Stomach smooth muscle (tissue), 2 donors: ENCODE results near the gene AMZ1.
"Not testable (repeated sequence)": the region's sequence is repeated elsewhere in the genome, so short reads cannot be mapped to it uniquely, and the experiment has no call there.

ENCODE experiments used
- H3K27ac ChIP-seq: one replicate; pipeline ENCODE4 v1.7.0; 2013; ENCODE audit warnings: mild to moderate bottlenecking, low read length, inconsistent platforms
- H3K27me3 ChIP-seq, 2 donors: one replicate each; pipeline ENCODE4 v1.7.0; 2013; ENCODE audit warnings: low read length in 2 of 2; ENCODE audit not compliant: insufficient read depth in 2 of 2, control insufficient read depth in 1 of 2
- H3K36me3 ChIP-seq, 2 donors: one replicate each; pipeline ENCODE4 v1.7.0; 2013; ENCODE audit warnings: low read length in 2 of 2; ENCODE audit not compliant: control insufficient read depth in 2 of 2, insufficient read depth in 2 of 2
- H3K4me1 ChIP-seq: one replicate; pipeline ENCODE4 v1.7.0; 2013; ENCODE audit warnings: low read length; ENCODE audit not compliant: control insufficient read depth, insufficient read depth
- H3K4me3 ChIP-seq, 2 donors: one replicate each; pipeline ENCODE4 v1.7.0; 2013; ENCODE audit warnings: low read length in 2 of 2
- H3K9ac ChIP-seq, 2 donors: one replicate each; pipeline ENCODE4 v1.7.0; 2013; ENCODE audit warnings: low read length in 2 of 2, mild to moderate bottlenecking in 1 of 2
- H3K9me3 ChIP-seq, 2 donors: one replicate each; pipeline ENCODE4 v1.7.0; 2013; ENCODE audit warnings: low read length in 2 of 2; ENCODE audit not compliant: control insufficient read depth in 2 of 2
- donor health status: healthy.
- donor health status: Pancreatic carcinoma.

Gene AMZ1

DNA sequence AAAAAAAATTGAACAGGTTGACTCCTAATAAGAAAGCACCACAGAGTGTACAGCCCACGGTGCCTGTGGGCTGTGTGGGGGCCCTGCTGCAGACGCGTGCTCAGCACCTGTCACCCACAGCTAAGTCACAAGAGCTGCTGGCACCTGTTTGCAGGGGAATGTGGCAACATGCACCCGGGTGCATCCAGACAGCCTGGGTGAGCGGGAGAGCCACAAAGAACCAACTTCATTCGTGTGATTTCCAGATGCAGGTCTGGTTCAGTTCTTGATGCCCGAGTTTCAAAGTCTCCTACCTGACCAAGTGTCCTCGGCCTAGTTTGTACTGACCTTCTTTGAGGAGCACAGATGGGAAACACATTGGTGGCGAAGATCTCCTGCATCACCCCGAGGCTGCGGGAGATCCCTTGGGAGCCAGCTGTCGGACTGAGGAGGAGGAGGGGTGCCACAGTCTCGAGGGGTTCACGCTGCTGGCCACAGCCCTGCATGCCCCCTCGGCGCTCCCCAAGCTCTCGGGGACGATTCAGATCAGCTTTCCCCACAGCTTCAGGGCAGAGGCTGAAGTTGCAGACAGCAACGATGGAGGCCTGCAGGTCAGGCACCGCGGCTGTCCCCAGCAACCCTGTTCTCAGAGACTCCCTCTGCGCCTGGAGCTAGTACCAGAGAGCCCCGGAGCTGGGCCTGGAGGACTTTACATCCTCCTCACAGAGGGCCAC, 35.3 kb downstream of the AMZ1 start:
- no peak overlapping the region for H3K4me3 ChIP-seq
- H3K9me3 ChIP-seq = no peaks in the 10 kb centered on the region
- H3K36me3 ChIP-seq = peaks cover 9 to 19% of the 10 kb centered on the region in 2 donors
- peaks cover 2% of the 10 kb centered on the region for H3K4me1 ChIP-seq
- H3K27ac ChIP-seq = no peak overlapping the region
- H3K27me3 ChIP-seq = no peaks in the 10 kb centered on the region
- H3K9ac ChIP-seq = no peak overlapping the region

DNA sequence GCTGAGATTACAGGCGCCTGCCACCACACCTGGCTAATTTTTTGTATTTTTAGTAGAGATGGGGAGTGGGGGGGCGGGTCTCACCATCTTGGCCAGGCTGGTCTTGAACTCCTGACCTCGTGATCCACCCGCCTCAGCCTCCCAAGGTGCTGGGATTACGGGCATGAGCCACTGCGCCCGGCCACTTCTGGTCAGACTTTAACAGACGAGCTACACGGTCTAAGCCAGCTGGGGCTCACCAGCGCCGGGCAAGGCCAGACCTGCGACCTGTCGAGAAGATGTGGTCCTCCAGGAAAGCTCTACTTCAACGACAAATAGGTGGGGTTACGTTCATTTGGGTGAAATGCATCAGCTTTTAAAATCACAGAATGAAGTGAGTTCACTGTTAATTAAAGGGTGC, 36.0 kb downstream of the AMZ1 start:
- H3K27me3 ChIP-seq, H3K27ac ChIP-seq, H3K4me1 ChIP-seq, H3K9ac ChIP-seq, H3K9me3 ChIP-seq, H3K4me3 ChIP-seq: not testable (repeated sequence)
- H3K36me3 ChIP-seq = peaks cover 9 to 19% of the 10 kb centered on the region in 2 donors

DNA sequence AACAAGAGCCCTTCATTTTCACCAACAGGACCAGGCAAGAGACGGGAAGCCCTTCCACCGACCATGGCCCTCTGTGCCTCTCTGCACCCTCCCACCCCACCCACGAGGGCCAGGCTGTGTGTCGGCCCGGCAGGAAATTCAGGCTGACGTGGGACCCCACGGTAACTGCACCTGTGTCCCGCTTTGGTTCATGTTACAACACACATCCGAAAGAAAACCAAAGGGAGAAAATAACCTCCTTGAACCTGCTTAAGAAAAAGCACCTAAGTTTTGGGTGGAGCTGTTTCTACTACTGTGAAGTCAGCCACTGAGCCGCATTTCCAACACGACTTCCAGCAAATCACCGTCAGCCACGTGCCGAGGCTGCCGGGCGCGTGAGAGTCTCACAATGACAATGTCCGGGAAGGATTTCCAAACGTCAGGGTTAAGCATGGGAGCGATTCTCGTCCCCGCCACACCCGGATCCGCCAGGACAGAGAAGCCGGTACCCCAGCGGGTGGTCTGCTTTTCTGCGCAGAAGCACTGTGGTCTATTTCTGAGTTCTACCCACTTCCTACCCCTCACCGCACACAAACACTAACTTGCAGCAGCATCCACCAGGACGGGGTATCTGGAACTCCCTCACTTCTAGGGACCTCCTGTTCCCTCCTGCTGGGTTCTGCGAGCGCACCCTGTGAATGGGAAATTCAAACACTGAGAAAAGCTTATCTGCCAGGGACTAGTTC, 36.6 kb downstream of the AMZ1 start:
- H3K9me3 ChIP-seq = no peaks in the 10 kb centered on the region
- no peak overlapping the region for H3K9ac ChIP-seq

DNA sequence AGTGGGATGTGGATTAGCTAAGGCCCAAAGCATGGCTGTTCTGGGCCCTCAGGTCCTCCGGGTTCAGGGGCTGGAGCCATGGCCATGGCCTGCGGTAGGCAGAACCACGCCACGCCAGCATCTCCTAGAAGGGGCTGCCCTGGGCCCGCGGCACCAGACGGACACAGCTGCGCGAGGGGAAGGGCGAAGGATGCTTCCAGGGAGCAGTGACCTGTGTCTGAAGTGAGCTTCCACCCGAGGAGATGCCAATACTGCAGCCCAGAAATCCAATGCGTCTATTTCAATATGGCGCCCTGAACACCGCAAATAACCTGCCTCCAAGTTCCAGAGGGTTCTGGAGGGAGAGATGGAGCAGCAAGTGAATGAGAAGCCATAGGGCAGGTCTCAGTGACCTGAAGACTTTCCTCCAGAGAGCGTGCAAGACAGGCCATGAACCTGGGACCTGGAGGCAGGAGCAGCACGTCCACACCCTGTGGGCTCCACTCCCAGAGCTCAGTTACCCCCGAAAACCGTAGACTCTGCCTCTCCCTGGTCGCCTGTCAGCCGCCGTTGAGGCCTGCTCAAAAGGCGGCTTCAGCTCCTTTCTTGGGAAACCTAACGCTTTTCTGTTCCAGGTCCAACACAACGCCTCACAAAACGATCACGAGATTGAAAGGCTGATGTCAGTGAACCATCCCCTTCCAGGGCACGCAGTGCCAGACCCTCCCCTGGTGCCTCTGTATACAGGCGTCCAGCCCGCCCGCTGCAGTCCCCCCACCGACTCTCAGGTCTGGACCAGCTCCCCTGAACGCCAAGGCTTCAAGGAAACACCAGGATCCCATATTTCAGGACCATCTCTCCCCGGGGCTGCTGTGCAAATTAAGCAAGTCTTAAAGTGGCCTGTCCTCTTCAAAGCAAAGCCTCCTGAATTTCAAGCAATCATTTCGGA, 37.4 kb downstream of the AMZ1 start:
- Histone ChIP-seq H3K36me3 (peaks cover 9 to 17% of the 10 kb centered on the region in 2 donors), H3K9me3 (no peaks in the 10 kb centered on the region), H3K4me3 (no peak overlapping the region), H3K27me3 (no peaks in the 10 kb centered on the region), H3K4me1 (peaks cover 21% of the 10 kb centered on the region), H3K27ac (no peak overlapping the region), H3K9ac (no peak overlapping the region)

More for the DNA sequence above, 36.6 kb downstream of the AMZ1 start:
- Histone ChIP-seq H3K4me3 (no peak overlapping the region), H3K4me1 (peaks cover 13% of the 10 kb centered on the region), H3K36me3 (peaks cover 9 to 19% of the 10 kb centered on the region in 2 donors), H3K27ac (no peak overlapping the region), H3K27me3 (no peaks in the 10 kb centered on the region)

DNA sequence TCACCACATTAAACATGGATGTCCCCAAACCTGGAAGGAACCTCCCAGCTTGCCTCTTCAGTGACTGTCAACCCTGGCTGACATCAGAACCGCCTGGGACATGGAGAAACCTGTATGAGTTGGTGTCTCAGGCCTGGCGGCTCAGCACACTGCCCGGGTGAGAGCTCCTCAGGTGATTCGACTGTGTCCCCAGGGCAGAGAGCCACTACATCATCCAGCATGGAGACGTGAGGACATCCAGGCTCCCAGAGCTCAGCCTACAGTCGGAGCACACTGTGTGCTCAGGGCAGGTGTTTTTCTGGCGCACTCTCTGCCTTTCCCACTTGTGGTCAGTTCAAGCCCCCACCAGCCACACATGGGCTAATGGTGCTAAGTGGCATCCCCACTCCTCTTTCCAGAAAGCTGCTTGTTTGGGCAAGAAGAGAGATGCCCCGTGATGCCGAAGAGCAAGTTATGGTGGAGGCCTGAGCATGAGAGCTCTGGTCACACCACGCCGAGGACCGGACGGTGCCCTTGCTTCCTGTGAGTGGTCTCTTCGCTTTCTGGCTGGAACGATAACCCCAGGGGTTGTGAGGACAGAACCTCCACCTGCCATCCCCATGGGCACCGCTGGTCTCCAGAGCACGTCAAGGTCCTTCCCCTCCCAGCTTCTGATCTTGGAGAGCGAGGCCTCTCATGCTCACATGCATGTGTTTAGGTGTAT, 38.5 kb downstream of the AMZ1 start:
- Histone ChIP-seq H3K36me3 (peaks cover 9 to 16% of the 10 kb centered on the region in 2 donors), H3K4me1 (peaks cover 25% of the 10 kb centered on the region), H3K27me3 (no peaks in the 10 kb centered on the region), H3K4me3 (no peak overlapping the region), H3K27ac (no peak overlapping the region), H3K9ac (no peak overlapping the region), H3K9me3 (no peaks in the 10 kb centered on the region)

DNA sequence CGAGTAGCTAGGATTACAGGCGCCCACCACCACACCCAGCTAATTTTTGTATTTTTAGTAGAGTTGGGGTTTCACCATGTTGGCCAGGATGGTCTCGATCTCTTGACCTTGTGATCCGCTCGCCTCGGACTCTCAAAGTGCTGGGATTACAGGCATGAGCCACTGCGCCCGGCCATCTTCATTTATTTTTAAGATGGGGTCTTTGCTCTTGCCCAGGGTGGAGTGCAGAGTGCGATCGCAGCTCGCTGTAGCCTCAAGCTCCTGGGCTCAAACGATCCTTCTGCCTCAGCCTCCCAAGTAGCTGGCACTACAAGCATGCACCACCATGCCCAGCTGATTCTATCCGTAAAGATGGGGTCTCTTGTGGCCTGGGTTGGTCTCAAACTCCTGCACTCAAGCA, 39.2 kb downstream of the AMZ1 start:
- not testable (repeated sequence) for H3K9me3 ChIP-seq, H3K4me3 ChIP-seq, H3K27ac ChIP-seq, H3K27me3 ChIP-seq, H3K9ac ChIP-seq
- peaks cover 9 to 16% of the 10 kb centered on the region in 2 donors for H3K36me3 ChIP-seq
- H3K4me1 ChIP-seq = peaks cover 25% of the 10 kb centered on the region

DNA sequence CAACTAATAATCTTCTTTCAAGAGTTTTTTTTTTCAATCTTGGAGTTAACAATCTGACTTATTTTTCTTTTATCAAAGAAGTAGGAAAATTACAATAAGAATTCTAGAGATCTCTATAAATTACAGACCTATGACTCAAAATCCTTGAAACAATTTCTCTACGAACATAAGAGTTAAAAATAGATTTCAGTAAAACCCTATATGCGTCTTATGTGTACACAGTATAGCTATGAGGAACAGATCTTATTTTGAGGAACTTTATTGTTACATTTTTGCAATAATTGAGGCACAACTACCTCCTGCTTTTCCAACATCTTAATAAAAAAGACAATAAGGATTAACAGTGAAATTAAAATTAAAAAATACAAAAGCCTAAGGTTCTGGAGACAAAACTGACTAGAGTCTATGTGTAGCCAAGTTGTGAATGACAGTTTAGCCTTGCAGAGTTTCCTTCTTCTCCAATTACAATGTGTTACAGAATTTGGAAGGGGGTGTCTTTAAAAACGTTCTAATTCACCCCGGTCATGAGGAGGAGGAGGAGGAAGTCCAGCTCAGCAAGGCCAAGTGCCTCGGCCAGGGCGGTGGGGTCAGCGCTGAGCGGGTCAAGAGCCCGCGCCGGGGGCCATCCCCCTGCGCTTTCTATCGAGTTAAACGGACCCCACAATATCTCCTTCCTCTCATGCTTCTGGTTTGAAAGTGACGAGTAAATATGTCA, 40.5 kb downstream of the AMZ1 start:
- Histone ChIP-seq H3K27me3 (no peaks in the 10 kb centered on the region), H3K9me3 (no peaks in the 10 kb centered on the region), H3K4me3 (peak overlapping the region; percentile 54 to 69), H3K36me3 (peaks cover 9 to 10% of the 10 kb centered on the region in 2 donors), H3K27ac (peak overlapping the region; percentile 87), H3K4me1 (peaks cover 23% of the 10 kb centered on the region), H3K9ac (peak overlapping the region; percentile 75 to 82)

DNA sequence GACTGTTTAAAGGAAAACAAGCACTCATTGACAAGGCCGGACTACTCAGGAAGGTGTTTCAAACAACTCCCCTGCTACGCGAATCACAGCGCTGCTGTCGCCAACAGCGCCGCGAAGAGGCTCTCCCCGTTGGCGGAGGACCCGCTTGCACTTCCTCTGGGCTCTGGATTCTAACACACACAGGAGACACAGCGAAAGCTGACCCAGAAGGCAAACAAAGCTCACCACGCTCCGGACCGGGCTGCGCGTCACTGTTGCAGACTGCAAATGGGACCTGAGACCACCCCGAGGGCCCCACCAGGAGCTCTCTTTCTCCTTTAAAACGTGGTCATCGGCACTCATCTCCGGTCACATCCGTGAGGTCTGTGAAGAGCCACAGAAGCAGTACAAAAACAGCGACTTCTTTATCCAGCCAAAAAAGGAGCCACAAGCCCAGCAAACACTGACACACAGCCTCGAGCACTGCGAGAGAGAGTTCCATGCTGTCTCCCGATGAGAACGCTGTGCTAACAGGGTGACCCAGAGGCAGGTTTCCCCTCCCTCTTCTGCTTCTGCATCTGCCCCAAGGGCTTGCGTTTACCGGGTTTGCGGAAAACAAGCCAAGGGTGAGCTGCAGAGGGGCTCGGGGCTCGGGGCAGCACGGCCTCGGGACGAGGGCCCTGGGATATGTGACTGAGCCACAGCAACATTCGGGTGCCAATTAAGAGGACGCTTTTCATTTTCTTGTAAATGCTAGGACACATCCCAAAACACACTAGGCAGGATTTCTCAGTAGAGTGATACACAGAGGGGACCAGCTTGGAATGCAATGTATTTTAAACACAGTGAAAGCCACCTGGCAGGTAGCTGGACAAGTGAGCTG, 41.3 kb downstream of the AMZ1 start:
- Histone ChIP-seq H3K9me3 (no peaks in the 10 kb centered on the region), H3K27ac (peak overlapping the region; percentile 87), H3K27me3 (no peaks in the 10 kb centered on the region), H3K4me1 (peaks cover 27% of the 10 kb centered on the region), H3K4me3 (peak overlapping the region; percentile 54 to 69), H3K36me3 (peaks cover 9 to 10% of the 10 kb centered on the region in 2 donors), H3K9ac (peak overlapping the region; percentile 75 to 82)
